ENCODE results near the gene RCSD1.
"Not testable (repeated sequence)": the region's sequence is repeated elsewhere in the genome, so short reads cannot be mapped to it uniquely, and the experiment has no call there.

- TF ChIP-seq POLR2A (IDR thresholded peaks at IDR 0.05; ENCODE audit: extremely low read depth, insufficient read length); CTCF (IDR thresholded peaks at IDR 0.05; ENCODE audit: low read depth, low read length); MYC (IDR thresholded peaks at IDR 0.05; ENCODE audit: low read depth, low read length): not testable (repeated sequence)
- TF ChIP-seq, protein P1, sequence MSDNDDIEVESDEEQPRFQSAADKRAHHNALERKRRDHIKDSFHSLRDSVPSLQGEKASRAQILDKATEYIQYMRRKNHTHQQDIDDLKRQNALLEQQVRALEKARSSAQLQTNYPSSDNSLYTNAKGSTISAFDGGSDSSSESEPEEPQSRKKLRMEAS (IDR thresholded peaks at IDR 0.05; ENCODE audit: low read depth, low read length), result not testable (repeated sequence)
Measured at GRCh38 chr1:167741103-167741502, 111.1 kb downstream of the RCSD1 start.

All from NB4 (cell line).